T-helper 2 cell (primary cell): ENCODE measurements around the gene NPAS3.

ENCODE experiments used
- DNase-seq, 5 experiments: peaks; one replicate each; pipeline versions ENCODE4 v3.0.0 to v3.0.0-alpha.2; 2012 to 2022
- total RNA-seq, 2 donors: gene quantifications; one replicate each; lab custom pipeline; 2026; lab: John Stamatoyannopoulos, UW

Gene NPAS3
- 0 reads per million in 2 donors for total RNA-seq

GRCh38 chr14:32938719-32939253, at the start of gene NPAS3:
Gene NPAS3, plus strand, starts transcription at chr14:32938879.
- no peak for DNase-seq

- DNase-seq, result no peak
Measured at GRCh38 chr14:32896979-32897697, 41.5 kb upstream of the NPAS3 start.

GRCh38 chr14:32897698-32898064, 41.0 kb upstream of the NPAS3 start:
- DNase-seq, result no peak

- no peak for DNase-seq
Measured at GRCh38 chr14:32898876-32899275, 39.8 kb upstream of the NPAS3 start.

GRCh38 chr14:32900547-32900946, 38.1 kb upstream of the NPAS3 start:
- DNase-seq, result no peak

- DNase-seq, result no peak
Measured at GRCh38 chr14:32905013-32905412, 33.7 kb upstream of the NPAS3 start.

- no peak for DNase-seq
Measured at GRCh38 chr14:32906672-32907071, 32.0 kb upstream of the NPAS3 start.

GRCh38 chr14:32908196-32909084, 30.2 kb upstream of the NPAS3 start:
- no peak for DNase-seq

GRCh38 chr14:32913725-32914124, 25.0 kb upstream of the NPAS3 start:
- no peak for DNase-seq

- DNase-seq, result no peak
Measured at GRCh38 chr14:32914391-32914790, 24.3 kb upstream of the NPAS3 start.

- DNase-seq, result no peak
Measured at GRCh38 chr14:32920696-32921276, 17.9 kb upstream of the NPAS3 start.

- no peak for DNase-seq
Measured at GRCh38 chr14:32925439-32925838, 13.2 kb upstream of the NPAS3 start.

GRCh38 chr14:32932302-32932913, 6.3 kb upstream of the NPAS3 start:
- DNase-seq, result no peak

GRCh38 chr14:32932914-32933628, 5.6 kb upstream of the NPAS3 start:
- no peak for DNase-seq

- DNase-seq, result no peak
Measured at GRCh38 chr14:32933629-32934072, 5.0 kb upstream of the NPAS3 start.

GRCh38 chr14:32934073-32934880, 4.4 kb upstream of the NPAS3 start:
- peak in 1 of 5 experiments; percentile 27 for DNase-seq

GRCh38 chr14:32934881-32935633, 3.6 kb upstream of the NPAS3 start:
- no peak for DNase-seq

- no peak for DNase-seq
Measured at GRCh38 chr14:32939254-32940065, 781 bp downstream of the NPAS3 start.

GRCh38 chr14:32940066-32940651, 1.5 kb downstream of the NPAS3 start:
- DNase-seq, result no peak
